K562 (cell line): ENCODE data around the gene HIGD1C. TPM values are rescaled to one million over a fixed set of nuclear protein-coding genes. Genes with fewer than 3 reads are reported as not detected.

Source experiments
- ARID1B ChIP-seq: fragments of 450-650 bp; IDR thresholded peaks from 2 replicates; pipeline ENCODE4 v1.6.1; 2016; ENCODE audit warnings: antibody characterized with exemption, mild to moderate bottlenecking, inconsistent platforms
- COPS2 ChIP-seq: fragments of 450-650 bp; conservative IDR thresholded peaks from 2 replicates; pipeline ENCODE4 v1.6.1; 2016; ENCODE audit warnings: mild to moderate bottlenecking, moderate library complexity
- EGR1 ChIP-seq: fragments of 450-650 bp; conservative IDR thresholded peaks from 2 replicates; pipeline ENCODE4 v1.6.1; 2017; ENCODE audit warnings: mild to moderate bottlenecking
- ESRRB ChIP-seq: fragments of 250-450 bp; sonication (Bioruptor Pico); IDR thresholded peaks from 2 replicates; pipeline ENCODE4 v1.5.0; 2020; ENCODE audit warnings: mild to moderate bottlenecking, moderate library complexity, borderline replicate concordance
- GATA2 ChIP-seq: sonication (generic); formaldehyde crosslinking; IDR thresholded peaks from 2 replicates; pipeline ENCODE4 v1.4.0; 2020; ENCODE audit warnings: mild to moderate bottlenecking, missing genetic modification reagents
- HNRNPUL1 ChIP-seq: fragments of 200-400 bp; formaldehyde crosslinking; IDR thresholded peaks from 2 replicates; pipeline ENCODE4 v1.6.1; 2017; ENCODE audit warnings: low read length
- KDM4B ChIP-seq, 2 experiments: fragments of 450-650 bp in 1 of 2; sonication (generic) in 1 of 2; IDR thresholded peaks; 2 replicates each; pipeline ENCODE4 v1.6.1; 2016 to 2017; ENCODE audit warnings: borderline replicate concordance in 2 of 2, antibody characterized with exemption in 1 of 2, low read depth in 1 of 2, mild to moderate bottlenecking in 1 of 2
- MCM2 ChIP-seq: fragments of 450-650 bp; IDR thresholded peaks from 2 replicates; pipeline ENCODE4 v1.6.1; 2017; ENCODE audit warnings: low read depth, mild to moderate bottlenecking
- MNT ChIP-seq, 2 experiments: fragments of 450-650 bp; conservative IDR thresholded peaks; 2 replicates each; pipeline ENCODE4 v1.6.1; 2017; ENCODE audit warnings: mild to moderate bottlenecking in 2 of 2, moderate library complexity in 2 of 2
- PML ChIP-seq: IDR thresholded peaks from 2 replicates; pipeline ENCODE4 v1.6.1; 2012; ENCODE audit warnings: low read length, inconsistent platforms
- POLR3G ChIP-seq: IDR thresholded peaks from 2 replicates; pipeline ENCODE4 v1.6.1; 2011; ENCODE audit not compliant: insufficient read length, insufficient replicate concordance; ENCODE audit errors: extremely low read depth
- PYGO2 ChIP-seq: fragments of 450-650 bp; IDR thresholded peaks from 2 replicates; pipeline ENCODE4 v1.6.1; 2016; ENCODE audit warnings: mild to moderate bottlenecking, missing genetic modification characterization, moderate library complexity, missing compliant biosample characterization
- RBM22 ChIP-seq: fragments of 200-400 bp; formaldehyde crosslinking; IDR thresholded peaks from 2 replicates; pipeline ENCODE4 v1.6.1; 2018; ENCODE audit warnings: low read length, low read depth; ENCODE audit not compliant: poor library complexity, severe bottlenecking
- SREBF1 ChIP-seq: fragments of 150-350 bp; IDR thresholded peaks from 2 replicates; pipeline ENCODE4 v1.6.1; 2014; ENCODE audit warnings: antibody characterized with exemption, low read depth, low read length, borderline replicate concordance
- TAL1 ChIP-seq: fragments of 450-650 bp; IDR thresholded peaks from 2 replicates; pipeline ENCODE4 v1.6.1; 2016; ENCODE audit warnings: mild to moderate bottlenecking
- TFAM ChIP-seq: fragments of 250-450 bp; sonication (Bioruptor Pico); conservative IDR thresholded peaks from 2 replicates; pipeline ENCODE4 v1.5.0; 2021; ENCODE audit warnings: mild to moderate bottlenecking, moderate library complexity
- ZNF695 ChIP-seq: fragments of 450-650 bp; formaldehyde crosslinking; IDR thresholded peaks from 2 replicates; pipeline ENCODE4 v1.4.0; 2020; ENCODE audit warnings: mild to moderate bottlenecking, moderate library complexity
- ZNF707 ChIP-seq: fragments of 250-450 bp; sonication (Bioruptor Pico); conservative IDR thresholded peaks from 2 replicates; pipeline ENCODE4 v1.8.0; 2022; ENCODE audit warnings: inconsistent platforms, mild to moderate bottlenecking, moderate library complexity
- polyA plus RNA-seq, 8 experiments: library from polyadenylated mRNA; depleted of rRNA in 4 of 8; stranded (reverse) in 5 of 8; unstranded in 3 of 8; fragments of >200 nt; fragmentation: Nextera tagmentation in 2 of 8; fragmentation: Illumina TruSeq in 1 of 8; extraction: Ambion mirVana in 2 of 8; extraction: Trizol in 1 of 8; gene quantifications; 2 replicates each; pipeline versions ENCODE4 v1.2.1 to v1.2.3, GENCODE V29; 2011 to 2014; ENCODE audit warnings: inconsistent platforms in 1 of 8, missing spikeins in 1 of 8
- total RNA-seq, 7 experiments: library from RNA; depleted of rRNA in 6 of 7; stranded (reverse); fragments of >200 nt in 6 of 7; fragmentation: Illumina TruSeq in 2 of 7; extraction: Trizol in 2 of 7; gene quantifications; 2 replicates each; pipeline versions ENCODE4 v1.2.1 to v1.2.3, GENCODE V29; 2011 to 2021; ENCODE audit warnings: low replicate concordance in 1 of 7
- TF ChIP-seq, protein P1 (sequence below): fragments of 250-450 bp; sonication (Bioruptor Pico); IDR thresholded peaks from 2 replicates; pipeline ENCODE4 v1.4.0; 2020; ENCODE audit warnings: mild to moderate bottlenecking, moderate library complexity
- TF ChIP-seq, protein P2 (sequence below): fragments of 450-650 bp; IDR thresholded peaks from 2 replicates; pipeline ENCODE4 v1.6.1; 2016; ENCODE audit warnings: low read depth, mild to moderate bottlenecking, moderate library complexity

HIGD1C gene
- total and polyA plus RNA-seq, 9 of the 15 experiments (the other 6 are each of a cell fraction or from before 2014, with no cell fraction given), result not detected

GRCh38 chr12:50924439-50925341 is 27.7 kb upstream of the HIGD1C start (continued):
- 0 out of 2 replicates have a peak, but pooled peaks have one; percentile 26 for TF ChIP-seq EGR1
- TF ChIP-seq COPS2, result no peak
- no peak for TF ChIP-seq PYGO2 (tag)
- no peak for TF ChIP-seq ARID1B
- peak in 1 of 2 experiments; percentile 42; a peak in 2 of 4 replicates for TF ChIP-seq MNT (conservative IDR thresholded peaks at IDR 0.05)
- TF ChIP-seq HNRNPUL1, result no peak
- no peak for TF ChIP-seq PML
- no peak for TF ChIP-seq ZNF695 (CRISPR knock-in tag)
- TF ChIP-seq, protein P1, sequence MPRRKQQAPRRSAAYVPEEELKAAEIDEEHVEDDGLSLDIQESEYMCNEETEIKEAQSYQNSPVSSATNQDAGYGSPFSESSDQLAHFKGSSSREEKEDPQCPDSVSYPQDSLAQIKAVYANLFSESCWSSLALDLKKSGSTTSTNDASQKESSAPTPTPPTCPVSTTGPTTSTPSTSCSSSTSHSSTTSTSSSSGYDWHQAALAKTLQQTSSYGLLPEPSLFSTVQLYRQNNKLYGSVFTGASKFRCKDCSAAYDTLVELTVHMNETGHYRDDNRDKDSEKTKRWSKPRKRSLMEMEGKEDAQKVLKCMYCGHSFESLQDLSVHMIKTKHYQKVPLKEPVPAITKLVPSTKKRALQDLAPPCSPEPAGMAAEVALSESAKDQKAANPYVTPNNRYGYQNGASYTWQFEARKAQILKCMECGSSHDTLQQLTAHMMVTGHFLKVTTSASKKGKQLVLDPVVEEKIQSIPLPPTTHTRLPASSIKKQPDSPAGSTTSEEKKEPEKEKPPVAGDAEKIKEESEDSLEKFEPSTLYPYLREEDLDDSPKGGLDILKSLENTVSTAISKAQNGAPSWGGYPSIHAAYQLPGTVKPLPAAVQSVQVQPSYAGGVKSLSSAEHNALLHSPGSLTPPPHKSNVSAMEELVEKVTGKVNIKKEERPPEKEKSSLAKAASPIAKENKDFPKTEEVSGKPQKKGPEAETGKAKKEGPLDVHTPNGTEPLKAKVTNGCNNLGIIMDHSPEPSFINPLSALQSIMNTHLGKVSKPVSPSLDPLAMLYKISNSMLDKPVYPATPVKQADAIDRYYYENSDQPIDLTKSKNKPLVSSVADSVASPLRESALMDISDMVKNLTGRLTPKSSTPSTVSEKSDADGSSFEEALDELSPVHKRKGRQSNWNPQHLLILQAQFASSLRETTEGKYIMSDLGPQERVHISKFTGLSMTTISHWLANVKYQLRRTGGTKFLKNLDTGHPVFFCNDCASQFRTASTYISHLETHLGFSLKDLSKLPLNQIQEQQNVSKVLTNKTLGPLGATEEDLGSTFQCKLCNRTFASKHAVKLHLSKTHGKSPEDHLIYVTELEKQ (CRISPR knock-in tag), result no peak
- no peak for TF ChIP-seq GATA2 (CRISPR knock-in tag)
- no peak for TF ChIP-seq KDM4B (IDR thresholded peaks at IDR 0.05; ENCODE audit: borderline replicate concordance in 2 of 2, low read depth in 1 of 2)
- no peak for TF ChIP-seq MCM2
- no peak for TF ChIP-seq ESRRB (CRISPR knock-in tag)
- no peak for TF ChIP-seq TFAM
- no peak for TF ChIP-seq SREBF1
- no peak for TF ChIP-seq RBM22
- no peak for TF ChIP-seq ZNF707
- TF ChIP-seq, protein P2, sequence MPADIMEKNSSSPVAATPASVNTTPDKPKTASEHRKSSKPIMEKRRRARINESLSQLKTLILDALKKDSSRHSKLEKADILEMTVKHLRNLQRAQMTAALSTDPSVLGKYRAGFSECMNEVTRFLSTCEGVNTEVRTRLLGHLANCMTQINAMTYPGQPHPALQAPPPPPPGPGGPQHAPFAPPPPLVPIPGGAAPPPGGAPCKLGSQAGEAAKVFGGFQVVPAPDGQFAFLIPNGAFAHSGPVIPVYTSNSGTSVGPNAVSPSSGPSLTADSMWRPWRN, result no peak
- TF ChIP-seq TAL1, result no peak
- TF ChIP-seq POLR3G, result no peak
